Measurements from ENCODE around the gene PARK7.
A peak's percentile ranks its signal among the peaks of the same experiment; 100 is the strongest.

PARK7 gene

GRCh38 chr1:8016210-8016894 is 54.8 kb downstream of the PARK7 start:
- DNase-seq (ENCODE audit: low spot score) = no peak
- TF ChIP-seq CTCF (IDR thresholded peaks at IDR 0.05; ENCODE audit: extremely low read depth, insufficient read depth, missing control alignments) = peak; percentile 30
- in situ Hi-C loops (cut with MboI; ENCODE audit: low pct_unique_long_range_greater_than_20kb, low sequenced_read_pairs, unreplicated experiment) = loop anchor here (10.0 kb wide), 1 partner anchor 298 kb away; the partner anchor contains the start of gene SLC45A1

- no peak for DNase-seq (ENCODE audit: low spot score)
- no peak for TF ChIP-seq CTCF (IDR thresholded peaks at IDR 0.05; ENCODE audit: extremely low read depth, insufficient read depth, missing control alignments)
Measured at GRCh38 chr1:8016895-8017241, 55.4 kb downstream of the PARK7 start.

GRCh38 chr1:8017495-8018197 is 56.1 kb downstream of the PARK7 start:
- DNase-seq (ENCODE audit: low spot score) = no peak
- no peak for TF ChIP-seq CTCF (IDR thresholded peaks at IDR 0.05; ENCODE audit: extremely low read depth, insufficient read depth, missing control alignments)
- in situ Hi-C loops (cut with MboI; ENCODE audit: low pct_unique_long_range_greater_than_20kb, low sequenced_read_pairs, unreplicated experiment) = loop anchor here (10.0 kb wide), 1 partner anchor 297 kb away; the partner anchor contains the start of gene SLC45A1

More at GRCh38 chr1:8016895-8017241, 55.4 kb downstream of the PARK7 start:
- in situ Hi-C loops (cut with MboI; ENCODE audit: low pct_unique_long_range_greater_than_20kb, low sequenced_read_pairs, unreplicated experiment) = loop anchor here (10.0 kb wide), 1 partner anchor 298 kb away; the partner anchor contains the start of gene SLC45A1

- no peak for DNase-seq (ENCODE audit: low spot score)
- in situ Hi-C loops (cut with MboI; ENCODE audit: low pct_unique_long_range_greater_than_20kb, low sequenced_read_pairs, unreplicated experiment) = loop anchor here (10.0 kb wide), 1 partner anchor 296 kb away; the partner anchor contains the start of gene SLC45A1
- no peak for TF ChIP-seq CTCF (IDR thresholded peaks at IDR 0.05; ENCODE audit: extremely low read depth, insufficient read depth, missing control alignments)
Measured at GRCh38 chr1:8018492-8019228, 57.1 kb downstream of the PARK7 start.

- DNase-seq (ENCODE audit: low spot score) = no peak
- in situ Hi-C loops (cut with MboI; ENCODE audit: low pct_unique_long_range_greater_than_20kb, low sequenced_read_pairs, unreplicated experiment) = loop anchor here (10.0 kb wide), 1 partner anchor 296 kb away; the partner anchor contains the start of gene SLC45A1
- no peak for TF ChIP-seq CTCF (IDR thresholded peaks at IDR 0.05; ENCODE audit: extremely low read depth, insufficient read depth, missing control alignments)
Measured at GRCh38 chr1:8019229-8019620, 57.7 kb downstream of the PARK7 start.

GRCh38 chr1:8020032-8020431 is 58.5 kb downstream of the PARK7 start:
- no peak for TF ChIP-seq CTCF (IDR thresholded peaks at IDR 0.05; ENCODE audit: extremely low read depth, insufficient read depth, missing control alignments)
- in situ Hi-C loops (cut with MboI; ENCODE audit: low pct_unique_long_range_greater_than_20kb, low sequenced_read_pairs, unreplicated experiment) = no loop called here
- DNase-seq (ENCODE audit: low spot score) = no peak

Measured in GM13977 (cell line).